Heart left ventricle (tissue), 16 donors: Measurements from ENCODE around the gene VIM. TPM values are rescaled to one million over a fixed set of nuclear protein-coding genes. Genes with fewer than 3 reads are reported as not detected.

ENCODE experiments used
- ATAC-seq, 4 donors: fragments of 200-7000 bp; cut with Tn5 transposase; one replicate each; pipeline ENCODE4 v1.9.1; 2020 to 2022; ENCODE audit warnings: moderate library complexity in 4 of 4, mild to moderate bottlenecking in 3 of 4, moderate number of reproducible peaks in 1 of 4
- DNase-seq, 5 donors: peaks; one replicate each; pipeline ENCODE4 v3.0.0-alpha.2; 2020
- H3K27ac ChIP-seq, 12 donors: fragments of 200-600 bp; sonication (generic) in 4 of 12; one replicate each; pipeline versions ENCODE4 v1.5.0 to v1.8.0; 2016 to 2022; ENCODE audit warnings: mild to moderate bottlenecking in 2 of 12
- H3K27me3 ChIP-seq, 9 donors: fragments of 200-600 bp; sonication (generic) in 2 of 9; one replicate each; pipeline versions ENCODE4 v1.5.1 to v1.8.0; 2016 to 2022; ENCODE audit warnings: mild to moderate bottlenecking in 3 of 9
- H3K36me3 ChIP-seq, 9 donors: fragments of 200-600 bp; sonication (generic) in 2 of 9; one replicate each; pipeline versions ENCODE4 v1.5.0 to v1.8.0; 2018 to 2022; ENCODE audit warnings: mild to moderate bottlenecking in 2 of 9
- H3K4me1 ChIP-seq, 12 donors: fragments of 200-600 bp; sonication (generic) in 4 of 12; one replicate each; pipeline versions ENCODE4 v1.5.0 to v1.8.0; 2016 to 2022; ENCODE audit warnings: mild to moderate bottlenecking in 3 of 12
- H3K4me3 ChIP-seq, 12 donors: fragments of 200-600 bp; sonication (generic) in 4 of 12; one replicate each; pipeline versions ENCODE4 v1.5.0 to v1.8.0; 2017 to 2022; ENCODE audit warnings: mild to moderate bottlenecking in 9 of 12, moderate library complexity in 4 of 12
- H3K9me3 ChIP-seq, 12 donors: fragments of 200-600 bp; sonication (generic) in 4 of 12; one replicate each; pipeline versions ENCODE4 v1.5.0 to v1.8.0; 2016 to 2022; ENCODE audit warnings: mild to moderate bottlenecking in 1 of 12
- POLR2A ChIP-seq, 2 donors: fragments of 450-650 bp; IDR thresholded peaks; one replicate each; pipeline ENCODE4 v1.6.1; 2017; ENCODE audit warnings: antibody characterized with exemption in 2 of 2, mild to moderate bottlenecking in 2 of 2, moderate library complexity in 2 of 2
- WGBS, 4 donors: extraction: QIAGEN DNeasy Blood & Tissue Kit in 2 of 4; methylation state at CpG; one replicate each; pipeline versions ENCODE4 v1.1.5 to v1.1.7; 2013 to 2018; 5-methylcytosine and 5-hydroxymethylcytosine counted together
- intact Hi-C, 10 donors: fragments of 100-400 bp; cut with DNase I; formaldehyde crosslinking; loops; one replicate each; pipeline versions ENCODE4 v1.11.1 to v1.14.2; 2022
- polyA plus RNA-seq, 2 donors: library from polyadenylated mRNA; stranded (reverse); fragments of 200-250 nt; gene quantifications; one replicate each; pipeline ENCODE4 v1.2.3, GENCODE V29; 2013
- total RNA-seq, 9 donors: library from RNA; depleted of rRNA in 2 of 9; stranded (reverse); fragments of >200 nt in 2 of 9; fragmentation: NEBNext Ultra II Directional in 3 of 9; extraction: Animal tissue kit (Norgen Biotek cat#: 25700) in 3 of 9; gene quantifications; one replicate each; pipeline versions ENCODE4 v1.1.0 to v1.2.4, GENCODE V29; 2016 to 2023
- TF ChIP-seq, protein P1 (sequence below), 12 donors: fragments of 200-600 bp; sonication (generic) in 4 of 12; IDR thresholded peaks; one replicate each; pipeline versions ENCODE4 v1.5.0 to v1.8.0; 2018 to 2022; ENCODE audit warnings: antibody characterized with exemption in 12 of 12, mild to moderate bottlenecking in 5 of 12
- donor health status: ischemic (EF 13 %, LVEDD 7.1; RV severe dilation, severe dysfunction).
- donor health status: healthy with polysubstance abuse.
- donor health status: DM: no; HTN: yes; CAD: no.
- donor health status: DM: no; HTN: no; CAD: no.
- donor health status: ischemic (EF 25% LVEDD 6.9; RV normal size, moderate dysfunction).
- donor health status: ischemic (EF 25% LVEDD 5.7; RV mildly dilated, moderate dysfunction).
- donor health status: healthy.
- donor health status: DM: yes; HTN: yes; CAD: no.
- donor health status: ischemic (EF 35%, LVEDD 5.7; RV mildly dilated, moderate dysfunction).
- donor health status: nonischemic (EF 11% LVEDD 7.7; RV severe dilation, severe dysfunction).
- donor health status: DM: yes; HTN: yes; CAD: no.
- donor health status: PGD.
- donor health status: ischemic (EF 29% LVEDD 5.4; RV normal size, mild dysfunction).
- donor health status: nonischemic (EF 23%, LVEDD 6.1; RV moderate dilation, normal function).

Gene VIM
- total and polyA plus RNA-seq, 11 donors = 249 to 1,163 (median 387) TPM

GRCh38 chr10:17226891-17227303 lies 1.1 kb upstream of the VIM start:
- Histone ChIP-seq H3K27ac (peak overlapping the region; percentile 96 to 100 (median 98)), H3K4me1 (peaks cover 0 to 51% (median 18%) of the 10 kb centered on the region in 12 donors), H3K9me3 (no peaks in the 10 kb centered on the region), H3K27me3 (peaks cover 0 to 17% (median 0%) of the 10 kb centered on the region in 9 donors), H3K36me3 (peaks cover 0 to 24% (median 13%) of the 10 kb centered on the region in 9 donors), H3K4me3 (peak overlapping the region in 9 of 12 donors; percentile 64 to 99 (median 92))
- WGBS, 4 donors = 86 to 93% (median 88%) methylated on average over 8 of the region's 8 CpGs
- DNase-seq = no peak
- intact Hi-C loops = loop anchor here in 3 of 10 donors (2.0 to 5.0 kb wide), 3 partner anchors 26 to 225 kb away; partner anchors contain the start of gene TRDMT1 (in 1 of the 3)
- ATAC-seq = no peak
- TF ChIP-seq, protein P1, sequence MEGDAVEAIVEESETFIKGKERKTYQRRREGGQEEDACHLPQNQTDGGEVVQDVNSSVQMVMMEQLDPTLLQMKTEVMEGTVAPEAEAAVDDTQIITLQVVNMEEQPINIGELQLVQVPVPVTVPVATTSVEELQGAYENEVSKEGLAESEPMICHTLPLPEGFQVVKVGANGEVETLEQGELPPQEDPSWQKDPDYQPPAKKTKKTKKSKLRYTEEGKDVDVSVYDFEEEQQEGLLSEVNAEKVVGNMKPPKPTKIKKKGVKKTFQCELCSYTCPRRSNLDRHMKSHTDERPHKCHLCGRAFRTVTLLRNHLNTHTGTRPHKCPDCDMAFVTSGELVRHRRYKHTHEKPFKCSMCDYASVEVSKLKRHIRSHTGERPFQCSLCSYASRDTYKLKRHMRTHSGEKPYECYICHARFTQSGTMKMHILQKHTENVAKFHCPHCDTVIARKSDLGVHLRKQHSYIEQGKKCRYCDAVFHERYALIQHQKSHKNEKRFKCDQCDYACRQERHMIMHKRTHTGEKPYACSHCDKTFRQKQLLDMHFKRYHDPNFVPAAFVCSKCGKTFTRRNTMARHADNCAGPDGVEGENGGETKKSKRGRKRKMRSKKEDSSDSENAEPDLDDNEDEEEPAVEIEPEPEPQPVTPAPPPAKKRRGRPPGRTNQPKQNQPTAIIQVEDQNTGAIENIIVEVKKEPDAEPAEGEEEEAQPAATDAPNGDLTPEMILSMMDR (IDR thresholded peaks at IDR 0.05) = no peak
- TF ChIP-seq POLR2A (IDR thresholded peaks at IDR 0.05) = no peak

- peaks cover 0 to 31% (median 19%) of the 10 kb centered on the region in 9 donors for H3K36me3 ChIP-seq
- intact Hi-C loops = loop anchor here in 6 of 10 donors (2.0 to 5.0 kb wide), 3 partner anchors 27 to 225 kb away; partner anchors contain the start of gene TRDMT1 (in 5 of the 6)
- peaks cover 0 to 51% (median 23%) of the 10 kb centered on the region in 12 donors for H3K4me1 ChIP-seq
- H3K27me3 ChIP-seq = peaks cover 0 to 17% (median 0%) of the 10 kb centered on the region in 9 donors
- H3K9me3 ChIP-seq = no peaks in the 10 kb centered on the region
- peak overlapping the region; percentile 96 to 100 (median 98) for H3K27ac ChIP-seq
- DNase-seq = no peak
- H3K4me3 ChIP-seq = peak overlapping the region; percentile 64 to 99 (median 91)
- TF ChIP-seq POLR2A (IDR thresholded peaks at IDR 0.05) = no peak
- TF ChIP-seq, protein P1 (IDR thresholded peaks at IDR 0.05) = peak in 11 of 12 donors; percentile 28 to 83 (median 48)
- 31 to 37% (median 32%) methylated on average over 12 of the region's 12 CpGs for WGBS, 4 donors
- no peak for ATAC-seq
These were observed 512 bp upstream of the VIM start for GRCh38 chr10:17227367-17228090.

DNA sequence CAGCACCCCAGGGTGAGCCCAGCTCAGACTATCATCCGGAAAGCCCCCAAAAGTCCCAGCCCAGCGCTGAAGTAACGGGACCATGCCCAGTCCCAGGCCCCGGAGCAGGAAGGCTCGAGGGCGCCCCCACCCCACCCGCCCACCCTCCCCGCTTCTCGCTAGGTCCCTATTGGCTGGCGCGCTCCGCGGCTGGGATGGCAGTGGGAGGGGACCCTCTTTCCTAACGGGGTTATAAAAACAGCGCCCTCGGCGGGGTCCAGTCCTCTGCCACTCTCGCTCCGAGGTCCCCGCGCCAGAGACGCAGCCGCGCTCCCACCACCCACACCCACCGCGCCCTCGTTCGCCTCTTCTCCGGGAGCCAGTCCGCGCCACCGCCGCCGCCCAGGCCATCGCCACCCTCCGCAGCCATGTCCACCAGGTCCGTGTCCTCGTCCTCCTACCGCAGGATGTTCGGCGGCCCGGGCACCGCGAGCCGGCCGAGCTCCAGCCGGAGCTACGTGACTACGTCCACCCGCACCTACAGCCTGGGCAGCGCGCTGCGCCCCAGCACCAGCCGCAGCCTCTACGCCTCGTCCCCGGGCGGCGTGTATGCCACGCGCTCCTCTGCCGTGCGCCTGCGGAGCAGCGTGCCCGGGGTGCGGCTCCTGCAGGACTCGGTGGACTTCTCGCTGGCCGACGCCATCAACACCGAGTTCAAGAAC lies 1.1 kb downstream of the VIM start:
- H3K9me3 ChIP-seq = no peaks in the 10 kb centered on the region
- H3K36me3 ChIP-seq = peaks cover 0 to 47% (median 36%) of the 10 kb centered on the region in 9 donors
- intact Hi-C loops = loop anchor here in 5 of 10 donors (2.0 to 5.0 kb wide), 3 partner anchors 28 to 227 kb away; partner anchors contain the start of gene TRDMT1 (in 4 of the 5)
- peaks cover 0 to 17% (median 0%) of the 10 kb centered on the region in 9 donors for H3K27me3 ChIP-seq
- peak overlapping the region; percentile 64 to 99 (median 91) for H3K4me3 ChIP-seq
- ATAC-seq (peak; percentile 78 to 88 (median 86)), DNase-seq (peak; percentile 92 to 95 (median 93))
- 0 to 2% (median 1%) methylated on average over 11 to 72 of the region's 72 CpGs for WGBS, 4 donors
- TF ChIP-seq, protein P1 (IDR thresholded peaks at IDR 0.05) = peak in 1 of 12 donors; percentile 2
- peak in 1 of 2 donors; percentile 83 for TF ChIP-seq POLR2A (IDR thresholded peaks at IDR 0.05)
- H3K27ac ChIP-seq = peak overlapping the region; percentile 96 to 100 (median 98)
- peaks cover 0 to 60% (median 35%) of the 10 kb centered on the region in 12 donors for H3K4me1 ChIP-seq
